Non-pigmented ciliary epithelial cell (primary cell): ENCODE measurements around the gene GMEB2.

Experiments
- DNase-seq: peaks from one replicate; pipeline ENCODE4 v3.0.0-alpha.2; 2010; ENCODE audit warnings: low read depth

GMEB2 gene

GRCh38 chr20:63589261-63590217 lies 37.4 kb downstream of the GMEB2 start:
- no peak for DNase-seq

DNA sequence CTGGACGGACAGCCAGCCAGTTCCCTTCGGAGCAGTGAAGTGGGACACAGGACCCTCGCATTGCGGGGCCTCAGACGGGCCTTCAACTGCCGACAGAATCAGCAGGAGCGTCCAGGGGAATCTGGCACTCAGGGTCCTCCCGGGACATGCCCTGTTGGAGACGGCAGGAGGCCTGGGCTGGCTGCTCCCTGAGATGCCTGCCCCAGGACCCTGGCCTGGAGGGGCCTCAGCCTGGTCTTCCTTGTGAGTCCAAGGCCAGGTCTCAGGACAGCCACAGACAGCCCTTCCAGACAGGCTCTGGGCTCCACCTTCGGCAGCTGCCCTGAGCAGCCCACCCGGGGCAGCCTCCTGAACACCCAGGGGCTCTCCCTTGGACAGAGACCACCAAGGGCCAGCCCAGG lies 38.3 kb downstream of the GMEB2 start:
- DNase-seq: no peak

- no peak for DNase-seq
These were observed 38.9 kb downstream of the GMEB2 start for GRCh38 chr20:63587776-63588591.

- DNase-seq: no peak
These were observed 39.6 kb downstream of the GMEB2 start for GRCh38 chr20:63587256-63587655.

DNA sequence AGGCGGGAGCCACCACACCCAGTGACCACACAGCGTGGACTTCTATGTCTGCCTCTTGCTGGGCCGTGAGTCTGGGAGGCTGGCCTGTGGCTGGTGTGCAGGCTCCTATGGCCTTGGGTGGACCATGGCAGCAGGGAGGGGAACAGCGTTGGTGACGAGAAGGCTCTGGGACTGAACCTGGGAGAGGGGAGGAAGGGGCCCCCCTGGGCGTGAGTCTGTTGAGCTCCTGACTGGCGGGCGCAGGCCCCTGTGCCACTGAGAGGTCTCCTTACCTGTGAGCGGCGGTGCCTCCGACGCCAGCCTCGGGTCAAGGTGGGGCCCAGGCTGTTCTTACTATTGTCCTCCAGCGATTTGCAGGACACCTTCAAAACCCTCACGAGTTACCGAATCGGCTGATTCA lies 40.1 kb downstream of the GMEB2 start:
- DNase-seq: no peak

- no peak for DNase-seq
These were observed 41.0 kb downstream of the GMEB2 start for GRCh38 chr20:63585616-63586565.

- DNase-seq: no peak
These were observed 44.4 kb downstream of the GMEB2 start for GRCh38 chr20:63582382-63583063.

DNA sequence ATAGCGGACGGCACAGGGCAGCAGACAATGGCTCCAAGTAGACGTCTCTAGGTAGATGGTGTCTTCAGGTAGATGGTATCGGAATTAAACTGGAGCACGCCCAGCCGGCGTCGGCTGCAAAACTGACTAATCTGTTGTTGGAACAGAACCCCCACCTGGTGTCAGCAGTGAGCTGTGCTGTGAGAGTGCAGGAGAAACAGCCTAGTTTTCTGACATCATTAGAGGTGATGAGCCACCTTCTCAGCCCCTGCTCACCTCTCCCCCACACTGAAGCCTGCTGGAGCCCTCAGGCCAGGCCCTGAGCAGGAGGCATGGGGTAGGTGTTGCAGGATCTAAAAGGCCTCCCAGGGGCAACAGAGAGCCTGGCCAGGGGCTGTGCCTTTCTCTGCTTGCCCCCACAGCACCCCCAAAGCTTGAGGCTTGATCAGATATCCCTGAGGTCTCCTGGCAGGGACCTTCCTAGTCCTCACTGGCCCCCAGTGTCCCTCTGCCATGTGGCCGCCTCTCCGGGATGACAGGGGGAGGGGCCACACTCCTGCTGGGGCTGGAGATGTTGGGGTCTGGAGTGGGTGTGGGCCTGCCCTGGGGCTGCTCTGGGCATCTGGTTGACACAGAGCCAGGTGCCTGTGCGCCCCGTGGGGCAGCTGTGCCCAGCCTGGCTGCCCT lies 46.0 kb downstream of the GMEB2 start:
- no peak for DNase-seq

DNA sequence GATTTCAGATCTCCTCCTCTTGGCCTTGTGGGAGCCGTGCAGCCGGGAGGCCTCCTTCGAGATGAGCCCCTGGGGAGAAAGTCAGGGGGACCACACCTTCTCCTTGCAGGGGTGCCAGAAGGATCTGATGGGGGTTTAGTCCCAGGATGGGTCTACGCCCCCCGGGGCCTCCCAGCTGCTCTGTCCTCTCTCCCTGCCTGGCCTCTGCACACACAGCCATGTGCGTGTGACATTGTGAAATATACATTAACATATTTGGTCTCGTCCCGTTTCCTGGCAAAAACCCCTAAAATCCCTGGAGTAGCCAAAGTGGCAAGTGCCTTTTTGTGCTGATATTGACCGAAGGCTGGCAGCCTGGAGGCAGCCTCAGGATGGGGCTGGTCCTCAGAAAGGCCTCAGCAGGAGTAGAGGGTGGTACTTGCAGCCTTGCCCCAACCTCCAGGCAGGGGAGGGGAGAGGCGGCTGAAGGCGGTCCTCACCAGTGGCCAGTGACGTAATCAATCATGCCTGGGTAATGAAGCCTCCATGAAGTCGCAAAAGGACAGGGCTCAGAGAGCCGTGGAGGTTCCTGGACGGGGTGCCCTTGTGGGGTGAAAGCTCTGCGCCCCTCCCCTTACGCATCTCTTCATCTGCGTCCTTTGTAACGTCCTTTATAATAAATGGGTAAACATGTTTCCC lies 47.7 kb downstream of the GMEB2 start:
- DNase-seq: no peak

DNA sequence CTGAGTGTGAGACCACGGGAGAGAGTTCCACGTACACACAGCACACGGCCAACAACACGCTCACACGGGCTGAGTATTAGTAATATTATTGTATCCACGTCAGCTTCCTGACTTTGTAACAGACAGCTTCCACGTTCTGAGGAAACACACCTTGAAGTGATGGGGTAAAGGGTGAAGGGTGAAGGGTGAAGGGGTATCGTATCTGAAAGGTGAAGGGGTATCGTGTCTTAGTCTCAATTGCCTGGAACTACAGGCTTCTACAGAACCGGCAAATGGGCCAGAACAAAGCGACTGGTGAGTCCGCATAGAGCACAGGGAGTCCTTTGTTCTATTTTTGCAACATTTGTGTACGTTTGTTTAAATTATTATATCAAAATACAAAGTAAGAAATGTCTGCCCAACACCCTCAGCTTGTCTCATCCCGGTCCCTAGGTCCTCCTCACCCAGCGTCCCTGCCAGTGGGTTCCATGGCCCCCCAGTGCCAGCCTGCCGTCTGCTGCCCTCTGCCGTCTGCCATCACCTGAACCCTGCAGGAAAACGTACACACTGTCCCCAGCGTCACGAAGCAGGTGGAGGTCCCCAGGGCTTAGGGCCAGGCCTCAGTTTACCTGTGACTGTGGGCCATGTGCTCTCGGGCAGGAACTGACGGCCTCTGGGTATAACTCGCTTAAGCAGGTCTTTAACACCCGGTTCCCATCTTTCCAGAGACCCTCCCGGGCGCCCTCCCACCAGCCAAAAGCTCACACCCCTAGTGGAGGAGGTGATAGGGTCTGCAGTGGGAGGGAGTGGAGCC lies 48.5 kb downstream of the GMEB2 start:
- DNase-seq: no peak

DNA sequence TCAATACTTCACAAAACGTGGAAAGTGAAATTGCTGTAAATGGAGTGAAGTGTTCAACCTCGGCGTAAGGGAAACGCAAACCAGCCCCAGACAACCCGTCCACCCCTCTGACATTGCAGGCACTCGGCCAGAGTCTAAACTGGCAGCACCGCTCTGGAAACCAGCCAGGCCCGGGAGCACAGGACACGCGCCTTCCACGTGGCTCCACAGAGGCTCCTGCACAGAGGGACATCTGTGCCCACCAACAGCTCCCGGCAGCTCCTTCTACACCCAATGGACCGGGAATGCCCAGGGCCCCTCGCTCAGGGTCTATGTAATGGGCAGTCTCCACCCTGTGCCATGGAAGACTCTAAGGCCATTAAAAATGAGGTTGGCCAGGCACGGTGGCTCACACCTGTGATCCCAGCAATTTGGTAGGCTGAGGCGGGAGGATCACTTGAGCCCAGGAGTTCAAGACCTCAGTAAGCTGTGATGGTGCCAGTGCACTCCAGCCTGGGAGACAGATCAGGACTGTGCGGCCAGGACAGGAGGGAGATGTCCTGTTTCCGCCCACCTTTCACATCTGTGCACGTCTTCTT lies 49.5 kb downstream of the GMEB2 start:
- no peak for DNase-seq

DNA sequence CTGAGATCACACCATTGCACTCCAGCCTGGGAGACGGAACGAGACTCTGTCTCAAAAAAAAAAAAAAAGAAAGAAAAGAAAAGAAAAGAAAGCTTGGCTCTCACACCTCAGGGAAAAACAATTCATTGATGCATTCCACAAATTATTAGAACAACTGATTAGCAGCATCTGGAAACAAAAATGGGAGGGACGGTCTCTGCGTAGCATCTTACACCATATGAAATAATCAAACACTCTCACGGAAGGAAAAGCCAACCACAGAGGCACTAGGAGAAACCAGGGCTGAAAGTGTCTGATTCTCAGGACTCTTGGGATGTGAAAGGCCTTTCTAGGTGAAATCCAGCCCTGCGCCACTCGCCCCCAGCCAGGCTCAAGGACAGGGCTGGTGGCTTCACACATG lies 50.6 kb downstream of the GMEB2 start:
- DNase-seq: no peak

DNA sequence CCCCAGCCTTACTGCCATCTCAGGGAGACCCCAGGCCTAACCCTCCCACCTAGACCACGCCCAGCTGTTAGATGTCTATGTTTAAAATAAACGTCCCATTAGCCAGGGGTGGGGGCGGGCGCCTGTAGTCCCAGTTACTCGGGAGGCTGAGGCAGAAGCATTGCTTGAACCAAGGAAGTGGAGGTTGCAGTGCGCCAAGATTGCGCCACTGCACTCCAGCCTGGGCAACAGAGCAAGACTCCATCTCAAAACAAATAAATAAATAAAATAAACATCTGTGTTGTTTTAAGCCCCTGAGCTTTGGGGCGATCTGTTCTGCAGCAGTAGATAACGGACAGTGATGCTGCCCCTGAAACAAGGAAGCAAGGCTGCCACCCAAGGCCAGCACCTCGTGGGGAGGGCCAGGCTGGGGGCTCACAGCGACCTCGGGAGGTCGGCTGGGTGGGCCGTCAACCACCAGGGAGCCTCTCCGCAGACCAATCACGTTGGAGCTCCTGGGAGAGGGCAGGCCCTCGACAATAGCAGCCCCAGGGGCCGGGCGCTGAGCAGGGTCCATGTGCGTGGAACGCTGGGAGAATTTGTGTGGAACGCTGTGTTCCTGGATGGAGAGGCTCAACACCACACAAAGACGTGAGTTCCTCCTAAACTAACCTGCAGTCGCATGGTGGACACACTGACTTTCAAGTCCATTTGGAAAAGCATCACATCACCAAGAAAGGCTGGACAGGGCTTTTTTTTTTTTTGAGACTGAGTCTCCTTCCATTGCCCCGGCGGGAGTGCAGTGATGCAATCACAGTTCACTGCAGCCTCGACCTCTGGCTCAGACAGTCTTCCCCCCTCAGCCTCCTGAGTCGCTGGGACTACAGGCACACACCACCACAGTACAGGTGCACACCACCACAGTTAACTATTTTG lies 51.8 kb downstream of the GMEB2 start:
- no peak for DNase-seq

GRCh38 chr20:63574156-63574828 lies 52.6 kb downstream of the GMEB2 start, which contains the start of gene HELZ2:
HELZ2 (minus strand) TSS chr20:63574239; CDS start chr20:63572385, 1,854 bp downstream.
- DNase-seq: no peak

DNA sequence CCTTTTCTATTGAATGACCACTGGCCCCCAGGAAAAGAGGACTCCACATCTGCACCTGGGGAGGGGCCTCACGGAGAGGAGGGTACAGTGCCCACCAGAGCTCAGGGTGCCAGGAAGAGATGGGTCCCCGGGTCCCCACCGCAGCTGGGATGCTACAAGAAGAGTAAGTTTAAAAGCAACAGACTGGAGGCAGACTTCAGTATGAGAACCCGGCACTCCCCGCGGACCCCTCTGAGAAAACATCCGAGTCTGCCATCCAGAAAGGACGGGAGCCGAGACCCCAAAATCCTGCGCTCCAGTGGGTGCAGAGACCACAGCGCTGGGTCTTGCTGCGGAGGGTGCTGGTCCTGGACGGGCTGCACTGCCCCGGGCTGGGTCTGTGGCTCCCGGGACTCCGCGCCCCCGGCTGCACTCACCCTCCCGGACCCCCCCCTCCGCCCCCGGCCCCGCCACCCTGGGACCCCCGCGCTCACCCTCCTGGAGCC lies 53.2 kb downstream of the GMEB2 start:
- no peak for DNase-seq

DNA sequence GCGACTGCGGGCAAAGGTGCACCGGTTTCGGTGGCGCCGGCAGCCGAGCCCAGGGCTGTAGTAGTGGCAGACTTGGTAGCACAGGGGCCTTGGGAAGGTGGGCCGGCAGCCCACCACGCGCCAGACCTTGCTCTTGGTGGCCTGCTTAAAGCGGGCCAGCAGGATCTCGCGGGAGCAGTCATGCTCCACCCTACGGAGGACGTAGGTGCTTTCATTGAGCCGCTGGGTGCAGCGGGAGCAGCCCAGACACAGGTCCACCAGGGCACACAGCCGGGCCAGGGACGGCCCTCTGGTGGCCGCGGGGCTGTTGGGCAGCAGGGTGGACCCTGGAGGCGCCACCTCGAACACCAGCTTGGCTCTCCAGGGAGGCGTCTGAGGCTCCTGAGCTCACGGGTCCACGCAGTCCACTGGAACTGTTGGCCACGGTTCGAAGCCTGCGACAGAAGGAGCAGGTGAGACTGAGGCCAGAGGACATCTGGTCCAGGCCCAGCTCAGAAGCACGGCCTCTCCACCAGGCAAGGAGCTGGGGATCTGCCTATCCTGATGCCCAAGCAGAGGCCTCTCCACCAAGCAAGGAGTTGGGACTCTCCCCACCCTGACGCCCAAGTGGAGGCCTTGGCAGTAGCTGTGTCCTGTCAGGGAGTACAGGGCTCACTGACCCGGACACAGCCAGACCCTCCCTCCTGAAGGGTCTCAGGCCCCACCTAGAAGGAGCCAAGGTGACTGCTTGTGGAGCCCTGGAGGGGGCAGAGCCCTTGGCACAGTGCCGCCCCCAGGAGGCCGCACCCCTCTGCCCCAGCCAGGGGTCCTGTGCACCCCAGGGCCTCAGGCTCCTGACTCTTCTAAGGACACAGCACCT lies 53.9 kb downstream of the GMEB2 start:
- no peak for DNase-seq
